Stimulated activated CD4-positive, alpha-beta T cell treated with anti-CD3 and anti-CD28 coated beads, Interleukin-15, amount 100 ng/mL, for 1 hour (primary cell): ENCODE data around the gene CCNF.
"Not testable (repeated sequence)": the region's sequence is repeated elsewhere in the genome, so short reads cannot be mapped to it uniquely, and the experiment has no call there.

ENCODE experiments used
- DNase-seq, 2 donors: peaks; one replicate each; pipeline ENCODE4 v3.0.0-alpha.2; 2020; ENCODE audit warnings: low read depth in 1 of 2, low spot score in 1 of 2

The CCNF gene, protein sequence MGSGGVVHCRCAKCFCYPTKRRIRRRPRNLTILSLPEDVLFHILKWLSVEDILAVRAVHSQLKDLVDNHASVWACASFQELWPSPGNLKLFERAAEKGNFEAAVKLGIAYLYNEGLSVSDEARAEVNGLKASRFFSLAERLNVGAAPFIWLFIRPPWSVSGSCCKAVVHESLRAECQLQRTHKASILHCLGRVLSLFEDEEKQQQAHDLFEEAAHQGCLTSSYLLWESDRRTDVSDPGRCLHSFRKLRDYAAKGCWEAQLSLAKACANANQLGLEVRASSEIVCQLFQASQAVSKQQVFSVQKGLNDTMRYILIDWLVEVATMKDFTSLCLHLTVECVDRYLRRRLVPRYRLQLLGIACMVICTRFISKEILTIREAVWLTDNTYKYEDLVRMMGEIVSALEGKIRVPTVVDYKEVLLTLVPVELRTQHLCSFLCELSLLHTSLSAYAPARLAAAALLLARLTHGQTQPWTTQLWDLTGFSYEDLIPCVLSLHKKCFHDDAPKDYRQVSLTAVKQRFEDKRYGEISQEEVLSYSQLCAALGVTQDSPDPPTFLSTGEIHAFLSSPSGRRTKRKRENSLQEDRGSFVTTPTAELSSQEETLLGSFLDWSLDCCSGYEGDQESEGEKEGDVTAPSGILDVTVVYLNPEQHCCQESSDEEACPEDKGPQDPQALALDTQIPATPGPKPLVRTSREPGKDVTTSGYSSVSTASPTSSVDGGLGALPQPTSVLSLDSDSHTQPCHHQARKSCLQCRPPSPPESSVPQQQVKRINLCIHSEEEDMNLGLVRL

DNA sequence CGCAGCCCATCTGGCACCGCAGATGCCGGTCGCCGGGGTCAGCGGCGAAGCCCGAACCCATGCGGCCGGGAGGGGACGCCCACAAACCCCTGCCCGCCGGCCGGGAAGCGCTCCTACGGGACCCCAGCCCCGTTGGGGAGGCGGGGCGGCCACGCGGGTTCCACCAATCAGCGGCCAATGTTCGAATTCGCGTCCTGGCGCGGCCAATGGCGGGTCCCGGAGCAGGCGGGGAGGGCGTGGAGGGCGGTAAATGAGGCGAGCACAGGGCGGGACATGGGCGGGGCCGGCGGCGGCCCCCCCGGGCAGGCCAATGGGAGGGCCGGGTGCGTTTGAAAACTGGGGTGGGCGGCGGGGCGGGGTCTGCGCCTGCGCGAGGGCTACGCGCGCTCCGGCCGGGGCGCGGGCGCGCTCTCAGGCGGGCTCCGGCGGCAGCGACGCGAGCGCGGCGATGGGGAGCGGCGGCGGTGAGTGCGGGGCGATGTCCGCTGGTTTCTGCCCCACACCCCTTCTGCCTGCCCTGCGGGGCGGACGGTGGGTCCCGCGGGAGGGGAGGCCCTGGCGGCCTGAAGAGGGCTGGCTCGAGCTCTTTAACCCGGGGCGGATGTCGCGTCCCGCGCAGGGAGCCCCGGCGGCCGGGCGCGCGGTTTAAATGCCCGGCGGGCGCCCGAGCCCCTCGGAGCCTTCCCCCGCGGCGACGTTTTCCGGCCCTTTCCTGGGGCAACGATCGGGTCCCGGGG is at the start of gene CCNF:
TSS of gene CCNF (plus strand) at position 414 of the 737 bp plus-strand sequence. CDS start at position 449, 35 bp downstream.
- peak; percentile 97 to 98 for DNase-seq

DNA sequence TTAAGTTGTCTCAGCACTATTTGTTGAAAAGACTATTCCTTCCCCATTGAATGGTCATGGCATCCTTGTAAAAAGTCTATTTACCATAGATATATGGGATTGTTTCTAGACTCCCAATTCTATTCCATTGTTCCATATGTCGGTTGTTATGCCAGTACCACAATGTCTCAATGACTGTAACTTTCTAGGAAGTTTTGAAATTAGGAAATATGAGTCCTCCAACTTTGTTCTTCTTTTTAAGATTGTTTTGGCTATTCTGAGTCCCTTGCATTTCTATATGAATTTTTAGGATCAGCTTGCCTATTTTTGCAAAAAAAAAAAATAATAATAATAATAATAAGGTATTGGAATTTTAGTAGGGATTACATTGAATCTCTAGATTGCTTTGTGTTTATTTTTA is 45.7 kb upstream of the CCNF start:
- DNase-seq: no peak

DNA sequence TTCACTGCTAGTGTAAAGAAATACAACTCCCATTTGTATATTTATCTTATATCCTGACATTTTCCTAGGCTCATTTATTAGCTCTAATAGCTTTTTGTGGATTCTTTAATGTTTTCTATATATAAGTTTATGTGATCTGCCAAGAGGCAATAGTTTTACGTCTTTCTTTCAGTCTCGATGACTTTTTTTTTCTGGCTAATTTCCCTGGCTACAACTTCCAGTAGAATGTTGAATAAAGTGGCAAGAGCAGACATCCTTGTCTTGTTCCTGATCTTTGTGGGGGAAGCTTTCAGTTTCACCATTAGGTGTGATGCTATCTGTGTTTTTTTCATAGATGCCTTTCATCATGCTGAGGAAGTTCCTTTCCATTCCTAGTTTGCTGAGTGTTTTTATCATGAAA is 44.8 kb upstream of the CCNF start:
- DNase-seq: no peak

- DNase-seq: no peak
Measured at GRCh38 chr16:2385190-2385836, 43.9 kb upstream of the CCNF start.

DNA sequence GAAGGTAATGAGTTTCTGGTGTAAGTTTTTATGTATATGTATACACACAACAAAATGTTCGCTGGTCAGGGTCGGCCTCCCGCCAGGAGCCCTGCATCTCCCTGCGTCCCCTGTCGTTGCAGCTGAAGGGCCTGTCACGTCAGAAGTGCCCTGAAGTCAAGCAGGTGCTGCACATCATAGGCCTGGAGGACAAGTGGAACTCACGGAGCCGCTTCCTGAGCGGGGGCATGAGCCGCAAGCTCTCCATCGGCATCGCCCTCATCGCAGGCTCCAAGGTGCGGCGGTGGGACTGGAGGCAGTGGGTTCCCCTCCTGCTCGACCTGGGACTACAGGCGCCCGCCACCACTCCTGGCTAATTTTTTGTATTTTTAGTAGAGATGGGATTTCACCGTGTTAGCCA is 43.3 kb upstream of the CCNF start:
- not testable (repeated sequence) for DNase-seq

DNA sequence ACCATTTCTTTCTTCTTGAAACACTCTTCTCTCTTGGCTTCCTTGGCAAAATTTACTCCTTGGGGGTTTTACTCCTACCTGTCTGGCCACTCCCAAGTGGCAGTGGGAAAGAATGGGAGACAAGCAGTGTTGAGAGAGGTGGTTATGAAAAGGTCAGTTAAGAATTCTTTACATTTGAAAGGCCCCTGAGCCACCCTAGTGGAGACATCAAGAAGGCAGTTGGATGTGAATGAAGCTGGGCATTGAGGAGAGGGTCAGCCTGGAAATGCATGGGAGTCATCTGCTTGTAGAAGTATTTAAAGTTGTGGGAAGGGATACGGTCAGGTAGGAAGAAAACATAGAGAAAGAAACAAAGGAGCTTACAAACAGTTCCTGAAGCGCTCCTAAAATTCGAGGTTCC is 42.3 kb upstream of the CCNF start:
- no peak for DNase-seq

DNA sequence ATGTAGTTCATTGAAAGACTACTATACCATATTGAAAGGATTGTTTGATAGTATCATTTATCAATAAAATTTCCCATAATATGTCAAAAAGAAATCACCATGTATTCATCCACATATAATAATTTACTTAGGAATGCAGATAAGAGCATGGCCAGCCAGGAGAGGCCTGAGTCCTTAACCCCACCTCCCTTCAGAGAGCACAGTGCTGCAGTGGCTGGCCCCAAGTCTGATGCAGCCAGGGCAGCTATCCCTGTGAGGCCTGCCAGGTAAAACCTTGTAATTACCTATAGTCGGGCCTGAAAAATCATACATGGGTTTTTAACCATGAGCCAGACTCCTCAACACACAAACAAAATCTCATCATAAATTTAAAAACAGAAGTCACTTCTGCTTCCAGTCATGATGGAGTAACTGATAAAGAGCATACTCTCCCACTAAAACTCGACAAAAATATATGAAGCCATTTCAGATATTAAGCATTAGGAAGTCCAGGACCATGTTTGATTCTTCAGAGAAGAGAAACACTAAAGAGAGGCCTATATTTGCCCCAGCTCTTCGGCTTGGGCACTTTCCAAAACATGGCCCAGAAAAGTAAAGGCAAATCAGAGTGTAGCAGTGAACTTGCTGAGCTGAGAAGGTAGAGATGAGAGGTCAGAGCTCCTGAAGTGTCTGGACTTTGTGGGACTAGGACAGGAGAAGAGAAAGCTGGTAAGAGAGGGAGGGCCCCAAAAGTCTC is 40.9 kb upstream of the CCNF start:
- DNase-seq: no peak

DNA sequence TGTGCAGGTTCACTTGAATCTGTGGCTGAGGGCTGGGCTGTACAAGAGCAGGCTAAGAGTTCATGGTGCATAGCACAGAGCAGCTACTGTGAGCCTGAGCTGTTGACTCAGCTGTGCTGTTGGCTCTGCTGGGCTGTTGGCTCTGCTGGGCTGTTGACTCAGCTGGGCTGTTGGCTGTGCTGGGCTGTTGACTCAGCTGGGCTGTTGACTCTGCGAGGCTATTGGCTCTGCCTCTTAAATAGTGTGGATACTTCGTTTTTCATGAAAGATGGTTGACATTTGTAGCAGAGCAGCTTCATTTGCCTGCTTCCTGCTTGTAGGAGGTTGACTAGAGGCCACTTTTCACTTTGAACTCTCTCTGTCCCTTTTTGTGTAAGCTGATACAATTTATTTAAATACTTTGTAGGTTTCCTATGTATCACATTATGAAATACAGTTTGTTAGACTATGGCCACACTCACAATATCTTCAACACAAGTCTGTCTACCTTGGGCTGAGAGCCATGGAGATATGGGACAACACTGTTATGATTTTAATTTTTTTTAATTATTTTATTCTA is 40.3 kb upstream of the CCNF start:
- DNase-seq: no peak

- no peak for DNase-seq
Measured at GRCh38 chr16:2392025-2392424, 37.2 kb upstream of the CCNF start.

- no peak for DNase-seq
Measured at GRCh38 chr16:2398520-2398919, 30.7 kb upstream of the CCNF start.

- no peak for DNase-seq
Measured at GRCh38 chr16:2404099-2404498, 25.1 kb upstream of the CCNF start.

DNA sequence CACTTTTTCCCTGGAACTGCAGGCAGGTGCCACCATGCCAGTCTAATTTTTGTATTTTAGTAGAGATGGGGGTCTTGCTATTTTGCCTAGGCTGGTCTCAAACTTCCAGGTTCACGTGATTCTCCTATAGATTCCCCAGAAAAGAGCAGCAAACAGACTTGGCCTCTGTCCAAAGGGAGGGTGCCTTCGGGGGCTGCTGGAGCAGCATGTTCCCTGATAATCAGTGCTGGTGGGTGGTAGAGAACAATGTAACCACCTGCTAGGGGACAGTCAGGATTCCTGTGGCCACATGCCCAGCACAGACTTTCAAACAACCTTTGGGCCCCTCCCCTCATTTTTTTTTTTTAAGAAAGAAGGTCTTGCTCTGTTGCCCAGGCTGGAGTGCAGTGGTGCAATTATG is 14.2 kb upstream of the CCNF start:
- DNase-seq: no peak

DNA sequence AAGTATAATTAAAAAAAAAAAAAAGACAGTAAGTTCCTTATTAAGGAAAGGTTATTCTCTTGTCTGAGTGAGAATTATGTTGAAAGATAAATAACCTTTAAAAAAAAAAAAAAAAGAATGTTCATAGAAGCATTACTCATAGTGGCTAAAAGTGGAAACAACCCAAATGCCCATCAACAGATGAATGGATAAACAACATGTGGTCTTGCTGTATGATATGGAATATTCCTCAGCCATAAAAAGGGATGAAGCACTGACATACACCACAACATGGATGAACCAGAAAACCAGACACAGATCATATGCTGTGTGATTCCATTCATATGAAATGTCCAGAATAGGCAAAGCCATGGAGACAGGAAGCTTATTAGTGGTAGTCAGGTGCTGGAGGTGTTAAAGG is 9.2 kb upstream of the CCNF start:
- no peak for DNase-seq

DNA sequence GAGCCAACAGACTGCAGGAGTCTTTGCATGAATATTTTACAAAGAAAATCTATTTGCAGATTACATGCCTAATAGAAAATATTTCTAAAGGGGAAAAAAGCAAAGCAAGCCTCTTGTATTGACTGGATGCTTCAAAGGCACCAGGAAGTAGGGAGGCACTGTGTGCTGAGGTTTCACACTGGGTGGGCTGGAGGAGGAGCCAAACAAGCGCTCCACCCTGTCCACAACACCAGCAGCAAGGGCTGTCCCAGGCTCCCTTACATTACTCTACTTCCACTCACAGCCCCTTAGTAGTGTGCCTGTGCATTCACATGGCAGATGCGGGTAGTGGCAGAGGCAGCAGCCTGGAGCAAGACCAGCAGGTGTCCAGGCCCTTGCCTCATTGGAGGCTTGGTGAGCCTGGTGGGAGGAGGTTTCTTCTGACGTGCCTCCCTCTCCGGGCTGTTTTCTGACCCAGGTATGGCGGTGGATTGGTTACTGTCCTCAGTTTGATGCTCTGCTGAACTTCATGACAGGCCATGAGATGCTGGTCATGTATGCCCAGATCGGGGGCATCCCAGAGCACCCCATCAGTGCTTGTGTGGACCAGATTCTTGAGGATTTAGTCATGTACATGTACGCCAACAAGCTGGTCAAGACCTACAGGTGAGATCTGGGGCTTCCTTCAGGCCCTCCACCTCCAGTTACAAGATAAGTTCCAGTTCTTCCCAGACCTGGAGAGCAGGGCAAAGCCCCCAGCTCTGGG is 7.0 kb upstream of the CCNF start:
- no peak for DNase-seq

DNA sequence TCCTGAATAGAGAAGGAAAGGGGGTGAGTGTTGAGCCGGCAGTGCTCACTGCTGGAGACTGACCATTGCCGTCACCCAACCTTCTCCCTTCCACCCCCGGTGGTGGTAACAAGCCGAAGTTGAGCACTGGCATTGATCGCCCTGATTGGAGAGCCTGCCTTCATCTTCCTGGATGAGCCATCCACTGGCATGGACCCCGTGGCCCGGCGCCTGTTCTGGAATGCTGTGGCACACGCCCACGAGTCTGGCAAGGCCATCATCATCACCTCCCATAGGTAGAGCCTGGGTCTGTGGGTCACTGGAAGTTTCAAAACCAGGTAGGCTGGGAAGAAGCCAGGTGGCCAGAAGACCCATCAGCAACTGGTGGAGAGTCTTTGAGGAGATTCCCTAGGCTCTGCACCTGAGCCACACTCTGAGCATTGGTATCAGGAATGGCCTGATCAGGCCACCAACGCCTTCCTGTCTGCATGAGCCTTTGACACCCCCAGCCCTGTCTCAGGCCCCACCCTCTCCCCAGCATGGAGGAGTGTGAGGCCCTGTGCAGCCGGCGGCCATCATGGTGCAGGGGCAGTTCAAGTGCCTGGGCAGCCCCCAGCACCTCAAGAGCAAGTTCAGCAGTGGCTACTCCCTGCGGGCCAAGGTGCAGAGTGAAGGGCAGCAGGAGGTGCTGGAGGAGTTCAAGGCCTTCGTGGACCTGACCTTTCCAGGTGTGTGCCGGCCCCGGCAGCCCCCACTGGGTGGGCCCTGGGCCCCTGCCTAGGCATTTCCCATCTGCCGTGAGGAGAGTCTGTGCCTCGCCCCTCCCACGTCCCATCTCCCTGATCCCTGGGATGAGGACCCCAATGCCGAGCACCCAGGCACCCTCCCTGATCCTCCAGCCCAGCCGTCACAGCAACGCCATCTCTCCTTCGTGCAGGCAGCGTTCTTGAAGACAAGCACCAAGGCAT is 4.9 kb upstream of the CCNF start:
- no peak for DNase-seq

- no peak for DNase-seq
Measured at GRCh38 chr16:2425008-2425518, 4.2 kb upstream of the CCNF start.

DNA sequence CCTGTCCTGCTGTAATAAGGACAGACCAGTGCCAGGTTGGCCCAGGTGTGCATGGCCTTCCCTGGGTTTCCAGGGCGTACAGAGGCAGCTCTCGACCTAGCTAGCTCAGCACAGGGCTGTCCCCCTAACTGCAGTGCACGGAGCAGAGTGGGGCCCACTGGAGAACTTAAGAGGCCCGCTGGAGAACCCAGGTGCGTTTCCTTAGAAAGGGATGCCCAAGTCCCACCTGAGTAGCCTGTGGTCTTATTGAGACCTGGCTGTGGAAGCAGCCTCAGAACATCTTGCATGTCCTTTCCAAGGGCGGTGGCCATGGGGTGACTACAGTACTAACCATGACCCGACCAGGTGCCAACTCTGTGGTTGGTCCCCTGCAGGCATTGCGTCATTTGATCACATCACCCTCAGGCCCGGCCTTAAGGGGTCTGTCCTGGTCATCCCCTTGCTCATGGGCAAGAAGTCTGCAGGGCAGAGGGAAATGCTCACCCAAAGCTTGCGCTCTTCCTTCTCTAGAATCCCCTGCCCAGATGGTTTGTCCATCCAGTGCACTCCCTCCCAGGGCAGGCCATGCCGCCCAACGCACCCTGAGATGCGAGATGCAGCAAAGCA is 3.3 kb upstream of the CCNF start:
- DNase-seq: no peak

DNA sequence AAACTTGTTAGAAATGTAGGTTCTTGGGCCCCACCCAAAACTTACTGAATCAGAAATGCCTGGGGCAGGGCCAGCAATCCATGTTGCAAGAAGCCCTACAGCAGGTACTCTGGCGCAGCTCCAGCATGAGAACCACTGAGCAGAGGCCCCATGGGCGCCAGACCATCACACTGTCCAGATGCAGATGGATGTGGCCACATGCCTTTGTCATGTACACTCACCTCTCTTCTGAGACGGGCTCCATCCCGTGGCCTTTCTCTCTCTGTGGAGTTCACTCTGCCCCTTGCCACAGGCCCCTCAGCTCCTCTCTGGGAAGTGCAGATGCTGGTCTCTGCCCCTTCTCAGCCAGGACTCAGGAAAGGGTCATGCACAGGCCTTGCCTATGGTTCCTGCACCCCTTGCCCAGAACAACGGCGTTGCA is 2.3 kb upstream of the CCNF start:
- no peak for DNase-seq
